ENCODE data around the gene C4orf50.

DNA sequence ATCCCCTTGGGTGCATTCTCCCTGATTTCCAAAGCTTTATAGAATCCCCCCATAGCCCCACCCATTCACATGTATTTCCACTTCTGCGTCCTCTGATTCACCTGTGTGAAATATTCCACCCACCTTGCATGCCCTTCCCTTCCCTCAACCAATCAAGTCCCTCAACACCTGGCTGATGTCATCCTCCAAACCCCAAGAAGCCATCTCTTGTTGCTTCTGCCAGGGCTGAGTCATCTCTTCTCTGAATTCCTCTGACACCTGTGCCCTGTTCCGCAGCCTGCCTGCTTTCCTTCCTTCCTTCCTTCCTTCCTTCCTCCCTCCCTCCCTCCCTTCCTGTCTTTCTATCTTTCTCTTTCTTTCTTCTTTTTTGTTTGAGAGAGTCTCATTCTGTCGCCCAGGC, 135.3 kb downstream of the C4orf50 start:
- TF ChIP-seq EZH2phosphoT487 (IDR thresholded peaks at IDR 0.05; ENCODE audit: borderline replicate concordance), result no peak
- TF ChIP-seq, protein P1, sequence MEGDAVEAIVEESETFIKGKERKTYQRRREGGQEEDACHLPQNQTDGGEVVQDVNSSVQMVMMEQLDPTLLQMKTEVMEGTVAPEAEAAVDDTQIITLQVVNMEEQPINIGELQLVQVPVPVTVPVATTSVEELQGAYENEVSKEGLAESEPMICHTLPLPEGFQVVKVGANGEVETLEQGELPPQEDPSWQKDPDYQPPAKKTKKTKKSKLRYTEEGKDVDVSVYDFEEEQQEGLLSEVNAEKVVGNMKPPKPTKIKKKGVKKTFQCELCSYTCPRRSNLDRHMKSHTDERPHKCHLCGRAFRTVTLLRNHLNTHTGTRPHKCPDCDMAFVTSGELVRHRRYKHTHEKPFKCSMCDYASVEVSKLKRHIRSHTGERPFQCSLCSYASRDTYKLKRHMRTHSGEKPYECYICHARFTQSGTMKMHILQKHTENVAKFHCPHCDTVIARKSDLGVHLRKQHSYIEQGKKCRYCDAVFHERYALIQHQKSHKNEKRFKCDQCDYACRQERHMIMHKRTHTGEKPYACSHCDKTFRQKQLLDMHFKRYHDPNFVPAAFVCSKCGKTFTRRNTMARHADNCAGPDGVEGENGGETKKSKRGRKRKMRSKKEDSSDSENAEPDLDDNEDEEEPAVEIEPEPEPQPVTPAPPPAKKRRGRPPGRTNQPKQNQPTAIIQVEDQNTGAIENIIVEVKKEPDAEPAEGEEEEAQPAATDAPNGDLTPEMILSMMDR (conservative IDR thresholded peaks at IDR 0.05; ENCODE audit: low read length), result no peak

Measured in Loucy (cell line).